PC-3 (cell line): Measurements from ENCODE around the gene HDAC6. TPM values are rescaled to one million over a fixed set of nuclear protein-coding genes. Genes with fewer than 3 reads are reported as not detected.
A peak's percentile ranks its signal among the peaks of the same experiment; 100 is the strongest.

Experiments
- ATAC-seq: fragments of 200-7000 bp; cut with Tn5 transposase; 2 replicates; pipeline ENCODE4 v1.9.1; 2020; ENCODE audit warnings: mild to moderate bottlenecking, moderate library complexity
- BruUV-seq: library from RNA; stranded (reverse); fragments of 400-500 nt; replicated peaks from 2 replicates; lab custom pipeline; 2021; lab: Mats Ljungman, UMichigan
- CTCF ChIA-PET: fragments of 300-600 bp; sonication (Branson Sonifier 250); formaldehyde crosslinking; loops from one replicate; lab custom pipeline; 2022; ENCODE audit warnings: antibody characterized with exemption; lab: Charles Lee
- POLR2A ChIA-PET: fragments of 300-600 bp; sonication (Branson Sonifier 250); formaldehyde crosslinking; loops from one replicate; lab custom pipeline; 2022; ENCODE audit warnings: antibody characterized with exemption; ENCODE audit not compliant: unreplicated experiment; lab: Charles Lee
- DNase-seq: peaks from one replicate; pipeline ENCODE4 v3.0.0-alpha.2; 2015
- H2AFZ ChIP-seq: fragments of 300-600 bp; sonication (generic); 2 replicates; pipeline ENCODE4 v1.6.0; 2016; ENCODE audit warnings: antibody characterized with exemption, low read length
- H3F3A ChIP-seq: fragments of 300-600 bp; sonication (generic); one replicate; pipeline ENCODE4 v1.6.0; 2017; ENCODE audit warnings: antibody characterized with exemption, low read length, control low read depth, mild to moderate bottlenecking; ENCODE audit not compliant: unreplicated experiment
- H3K27ac ChIP-seq: fragments of 300-600 bp; sonication (generic); 2 replicates; pipeline ENCODE4 v1.5.1; 2016; ENCODE audit warnings: mild to moderate bottlenecking, low read length
- H3K27me3 ChIP-seq: fragments of 300-600 bp; sonication (generic); 2 replicates; pipeline ENCODE4 v1.6.1; 2016; ENCODE audit warnings: low read length, mixed read lengths
- H3K36me3 ChIP-seq: fragments of 300-600 bp; sonication (generic); 2 replicates; pipeline ENCODE4 v1.6.1; 2016; ENCODE audit warnings: low read depth, mixed run types, low read length, mixed read lengths
- H3K4me1 ChIP-seq: fragments of 300-600 bp; sonication (generic); 2 replicates; pipeline ENCODE4 v1.5.1; 2016; ENCODE audit warnings: low read length; ENCODE audit not compliant: insufficient read depth
- H3K4me2 ChIP-seq: fragments of 300-600 bp; sonication (generic); 2 replicates; pipeline ENCODE4 v1.6.0; 2016; ENCODE audit warnings: low read length
- H3K4me3 ChIP-seq: fragments of 300-600 bp; sonication (generic); 2 replicates; pipeline ENCODE4 v1.5.1; 2016; ENCODE audit warnings: mild to moderate bottlenecking, low read length, mixed read lengths
- H3K79me2 ChIP-seq: fragments of 300-600 bp; sonication (generic); 2 replicates; pipeline ENCODE4 v1.6.1; 2017; ENCODE audit warnings: low read length, mixed read lengths
- H3K9ac ChIP-seq: fragments of 300-600 bp; sonication (generic); 2 replicates; pipeline ENCODE4 v1.6.0; 2016; ENCODE audit warnings: mild to moderate bottlenecking, low read length
- H3K9me2 ChIP-seq: fragments of 300-600 bp; sonication (generic); replicated peaks from 2 replicates; pipeline ENCODE4 v1.6.1; 2016; ENCODE audit warnings: mixed run types, low read length, mixed read lengths
- H3K9me3 ChIP-seq: fragments of 300-600 bp; sonication (generic); 2 replicates; pipeline ENCODE4 v1.6.1; 2016; ENCODE audit warnings: low read length, mixed read lengths
- H4K20me1 ChIP-seq: fragments of 300-600 bp; sonication (generic); 2 replicates; pipeline ENCODE4 v1.6.1; 2016; ENCODE audit warnings: low read length, mixed read lengths
- EZH2 ChIP-seq: fragments of 300-600 bp; sonication (generic); IDR thresholded peaks from one replicate; pipeline ENCODE4 v1.6.1; 2017; ENCODE audit warnings: antibody characterized with exemption, mild to moderate bottlenecking, low read length; ENCODE audit not compliant: unreplicated experiment
- EZH2phosphoT487 ChIP-seq: fragments of 300-600 bp; sonication (generic); IDR thresholded peaks from 2 replicates; pipeline ENCODE4 v1.6.1; 2018; ENCODE audit warnings: mild to moderate bottlenecking, antibody characterized with exemption, low read length, borderline replicate concordance
- intact Hi-C: fragments of 100-400 bp; cut with micrococcal nuclease; formaldehyde crosslinking; loops from 2 replicates; pipeline ENCODE4 v1.9.0; 2023
- total RNA-seq: library from RNA; depleted of rRNA; stranded (reverse); fragments of >200 nt; gene quantifications from 2 replicates; pipeline ENCODE4 v1.2.3, GENCODE V29; 2014
- TF ChIP-seq, protein P1 (sequence below): fragments of 300-600 bp; sonication (generic); conservative IDR thresholded peaks from 2 replicates; pipeline ENCODE4 v1.5.1; 2017; ENCODE audit warnings: antibody characterized with exemption, low read depth, mild to moderate bottlenecking, low read length

HDAC6 gene
- total RNA-seq, 1 experiment from 2014 or later = 58.0 TPM

DNA sequence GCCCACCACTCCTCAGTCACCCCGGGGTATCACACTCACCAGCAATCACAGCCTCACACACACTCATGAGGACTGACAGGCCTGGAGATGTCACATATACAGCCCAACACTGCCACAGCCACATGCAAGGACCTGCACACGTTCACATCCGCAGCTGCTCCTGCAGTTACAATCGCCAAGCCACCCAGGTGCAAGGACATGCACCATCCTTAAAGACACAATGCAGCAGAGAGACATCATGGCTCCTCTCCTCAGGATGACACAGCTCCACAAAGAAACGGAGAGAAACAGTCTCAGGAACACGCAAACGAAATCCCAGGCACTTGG, 32.5 kb downstream of the HDAC6 start:
- Histone ChIP-seq H4K20me1 (no peaks in the 10 kb centered on the region), H3K4me3 (peak overlapping the region; percentile 94), H3K36me3 (no peaks in the 10 kb centered on the region), H2AFZ (peak overlapping the region; percentile 94), H3K27me3 (no peaks in the 10 kb centered on the region), H3K4me2 (peak overlapping the region; percentile 97), H3K4me1 (peaks cover 12% of the 10 kb centered on the region), H3K27ac (no peak overlapping the region), H3K9ac (peak overlapping the region; percentile 61; the same call in 1 of the 2 replicates), H3K9me2 (no peaks in the 10 kb centered on the region), H3F3A (no peaks in the 10 kb centered on the region), H3K79me2 (peaks cover 13% of the 10 kb centered on the region), H3K9me3 (no peaks in the 10 kb centered on the region)
- ChIA-PET CTCF (no interaction called here), POLR2A (no interaction called here)
- TF ChIP-seq, protein P1, sequence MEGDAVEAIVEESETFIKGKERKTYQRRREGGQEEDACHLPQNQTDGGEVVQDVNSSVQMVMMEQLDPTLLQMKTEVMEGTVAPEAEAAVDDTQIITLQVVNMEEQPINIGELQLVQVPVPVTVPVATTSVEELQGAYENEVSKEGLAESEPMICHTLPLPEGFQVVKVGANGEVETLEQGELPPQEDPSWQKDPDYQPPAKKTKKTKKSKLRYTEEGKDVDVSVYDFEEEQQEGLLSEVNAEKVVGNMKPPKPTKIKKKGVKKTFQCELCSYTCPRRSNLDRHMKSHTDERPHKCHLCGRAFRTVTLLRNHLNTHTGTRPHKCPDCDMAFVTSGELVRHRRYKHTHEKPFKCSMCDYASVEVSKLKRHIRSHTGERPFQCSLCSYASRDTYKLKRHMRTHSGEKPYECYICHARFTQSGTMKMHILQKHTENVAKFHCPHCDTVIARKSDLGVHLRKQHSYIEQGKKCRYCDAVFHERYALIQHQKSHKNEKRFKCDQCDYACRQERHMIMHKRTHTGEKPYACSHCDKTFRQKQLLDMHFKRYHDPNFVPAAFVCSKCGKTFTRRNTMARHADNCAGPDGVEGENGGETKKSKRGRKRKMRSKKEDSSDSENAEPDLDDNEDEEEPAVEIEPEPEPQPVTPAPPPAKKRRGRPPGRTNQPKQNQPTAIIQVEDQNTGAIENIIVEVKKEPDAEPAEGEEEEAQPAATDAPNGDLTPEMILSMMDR = no peak
- TF ChIP-seq EZH2 (no peak), EZH2phosphoT487 (no peak)
- DNase-seq (peak; percentile 29), ATAC-seq (peak; percentile 43)
- BruUV-seq = TSS peak; percentile 75
- intact Hi-C loops = no loop called here

DNA sequence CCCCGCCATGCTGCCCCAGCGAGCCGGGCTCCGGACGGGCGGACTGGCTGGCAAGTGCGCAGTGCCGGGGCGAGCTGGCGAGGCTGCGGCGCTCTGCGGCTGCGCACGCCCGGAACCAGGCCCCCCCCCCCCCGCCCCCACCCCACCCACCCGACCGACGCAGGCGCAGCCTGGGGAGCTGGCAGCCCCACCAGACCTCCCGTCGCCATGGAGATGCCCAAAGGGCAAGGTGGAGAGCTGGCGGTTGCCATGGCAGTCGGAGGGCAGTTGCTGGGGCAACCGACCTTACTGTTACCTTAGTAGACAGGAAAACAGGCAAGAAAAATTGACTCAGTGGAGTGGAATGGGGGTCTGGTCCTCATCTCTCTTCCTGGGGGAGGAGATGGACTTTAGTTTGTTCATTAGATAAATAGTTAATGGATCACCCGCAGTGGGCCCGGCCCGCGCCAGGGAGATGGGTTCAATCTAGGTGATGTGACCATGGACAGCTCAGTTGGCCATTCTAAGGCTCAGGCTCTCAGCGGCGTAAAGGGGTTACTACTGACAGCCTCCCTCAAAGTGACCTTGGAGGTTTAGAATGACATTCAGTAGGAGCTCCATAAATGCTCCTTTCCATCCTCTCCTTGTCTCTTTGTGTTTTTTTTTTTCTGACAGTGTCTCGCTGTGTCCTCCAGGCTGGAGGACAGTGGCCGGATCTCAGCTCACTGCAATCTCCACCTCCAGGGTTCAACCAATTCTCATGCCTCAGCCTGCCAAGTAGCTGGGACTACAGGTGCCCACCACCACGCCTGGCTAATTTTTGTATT, 33.9 kb downstream of the HDAC6 start, which contains the start of gene PCSK1N:
Gene PCSK1N (minus strand): TSS at position 87 of the 806 bp plus-strand sequence. CDS start 78 bp downstream, at position 9.
- peak within 1 kb of the TSS; percentile 97 for H3K4me2 ChIP-seq
- H3K9me2 ChIP-seq = no peaks in the 10 kb centered on the region
- intact Hi-C loops = no loop called here
- H3K36me3 ChIP-seq = no peaks in the 10 kb centered on the region
- ChIA-PET POLR2A (no interaction called here), CTCF (interaction anchor here (0.6 kb wide), 1 partner anchor 32 kb away, joined by 4 read pairs; no protein-coding TSS in a partner anchor)
- no peaks in the 10 kb centered on the region for H4K20me1 ChIP-seq
- H3K27me3 ChIP-seq = no peaks in the 10 kb centered on the region
- peak within 1 kb of the TSS; percentile 61 for H3K9ac ChIP-seq
- H3F3A ChIP-seq = no peaks in the 10 kb centered on the region
- TF ChIP-seq EZH2phosphoT487 (no peak), EZH2 (no peak)
- TF ChIP-seq, protein P1 = no peak
- ATAC-seq (peak; percentile 60), DNase-seq (peak; percentile 57)
- peaks cover 13% of the 10 kb centered on the region for H3K79me2 ChIP-seq
- no peak within 1 kb of the TSS for H3K27ac ChIP-seq
- peak within 1 kb of the TSS; percentile 94 for H3K4me3 ChIP-seq
- H3K4me1 ChIP-seq = peaks cover 12% of the 10 kb centered on the region
- H3K9me3 ChIP-seq = no peaks in the 10 kb centered on the region
- peak within 1 kb of the TSS; percentile 94 for H2AFZ ChIP-seq
- no TSS peak for BruUV-seq

DNA sequence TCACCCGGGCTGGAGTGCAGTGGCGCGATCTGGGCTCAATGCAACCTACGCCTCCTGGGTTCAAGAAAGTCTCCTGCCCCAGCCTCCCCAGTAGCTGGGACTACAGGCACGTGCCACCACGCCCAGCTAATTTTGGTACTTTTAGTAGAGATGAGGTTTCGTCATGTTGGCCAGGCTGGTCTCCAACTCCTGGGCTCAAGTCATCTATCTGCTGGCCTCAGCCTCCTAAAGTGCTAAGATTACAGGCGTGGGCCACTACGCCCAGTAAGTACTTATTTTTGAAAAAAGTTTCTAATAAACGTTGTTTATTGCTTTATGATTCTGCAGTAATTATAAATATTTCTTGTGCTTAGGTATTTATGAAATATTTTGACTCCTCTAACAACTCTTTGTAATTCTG, 37.8 kb downstream of the HDAC6 start:
- Histone ChIP-seq H2AFZ (no peak overlapping the region), H3K4me3 (no peak overlapping the region), H3K27me3 (no peaks in the 10 kb centered on the region), H3K9ac (no peak overlapping the region), H4K20me1 (no peaks in the 10 kb centered on the region), H3K9me3 (no peaks in the 10 kb centered on the region), H3K4me1 (no peaks in the 10 kb centered on the region), H3K9me2 (no peaks in the 10 kb centered on the region), H3K79me2 (no peaks in the 10 kb centered on the region), H3K4me2 (no peak overlapping the region), H3K36me3 (no peaks in the 10 kb centered on the region), H3F3A (no peaks in the 10 kb centered on the region), H3K27ac (no peak overlapping the region)
- intact Hi-C loops = no loop called here
- TF ChIP-seq, protein P1 = no peak
- TF ChIP-seq EZH2phosphoT487 = no peak
- TF ChIP-seq EZH2 = no peak
- no peak for ATAC-seq
- DNase-seq = no peak
- POLR2A ChIA-PET = no interaction called here
- CTCF ChIA-PET = no interaction called here
- no TSS peak for BruUV-seq
